ENCODE results near the gene MRPS7. TPM values are rescaled to one million over a fixed set of nuclear protein-coding genes. Genes with fewer than 3 reads are reported as not detected.
A peak's percentile ranks its signal among the peaks of the same experiment; 100 is the strongest.

The MRPS7 gene
- polyA plus RNA-seq, 2 of the 4 experiments (the other 2 are of a cell fraction) = 144 to 163 TPM

DNA sequence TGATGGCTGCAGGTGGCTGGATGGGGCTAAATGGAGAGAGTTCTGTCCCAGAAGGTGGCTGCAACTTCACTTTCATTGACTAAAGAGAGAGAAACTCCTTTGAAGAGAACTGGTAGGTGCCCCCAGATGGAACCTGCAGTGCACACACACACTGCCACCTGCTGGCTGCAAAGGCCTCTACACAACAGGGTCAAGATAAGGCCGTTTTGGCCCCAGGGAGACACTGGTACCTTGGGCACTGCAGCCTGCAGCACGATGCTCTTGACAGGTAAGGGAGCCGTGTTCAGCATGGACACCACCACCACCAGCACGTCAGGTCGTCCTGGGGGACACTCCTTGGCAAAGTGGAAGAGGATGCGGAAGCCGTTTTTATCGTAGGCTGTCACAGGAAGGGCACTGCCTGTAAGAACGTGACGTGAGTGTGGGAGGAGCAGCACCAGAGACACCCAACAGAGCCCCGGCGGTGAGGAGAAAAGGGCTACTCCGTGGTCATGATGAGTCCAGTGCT lies 22.9 kb upstream of the MRPS7 start:
- TF ChIP-seq NR3C1 (IDR thresholded peaks at IDR 0.05) (no peak), MAZ (IDR thresholded peaks at IDR 0.05; ENCODE audit: borderline replicate concordance, low read depth, low read length) (0 out of 2 replicates have a peak, but pooled peaks have one; percentile 25), HEYL (CRISPR knock-in tag; IDR thresholded peaks at IDR 0.05) (no peak), FOSB (CRISPR knock-in tag; IDR thresholded peaks at IDR 0.05) (no peak), ESRRA (IDR thresholded peaks at IDR 0.05; ENCODE audit: borderline replicate concordance, low read length) (no peak), ZNF302 (CRISPR knock-in tag; IDR thresholded peaks at IDR 0.05) (no peak), MAFK (IDR thresholded peaks at IDR 0.05; ENCODE audit: partially characterized antibody) (no peak), JUNB (IDR thresholded peaks at IDR 0.05) (no peak), POLR2A (IDR thresholded peaks at IDR 0.05; ENCODE audit: low read length) (no peak), RCOR1 (IDR thresholded peaks at IDR 0.05; ENCODE audit: low read depth, low read length) (no peak), NFE2L2 (conservative IDR thresholded peaks at IDR 0.05; ENCODE audit: low read length) (no peak), RAD21 (conservative IDR thresholded peaks at IDR 0.05 in 1 of 2, IDR thresholded peaks at IDR 0.05 in 1 of 2) (peak; percentile 57 to 64), EHF (CRISPR knock-in tag; IDR thresholded peaks at IDR 0.05) (no peak), PHF8 (IDR thresholded peaks at IDR 0.05; ENCODE audit: borderline replicate concordance, low read depth) (no peak), HOXA7 (CRISPR knock-in tag; IDR thresholded peaks at IDR 0.05) (no peak), GATA3 (IDR thresholded peaks at IDR 0.05; ENCODE audit: borderline replicate concordance) (no peak), RFX5 (IDR thresholded peaks at IDR 0.05) (no peak), FOXS1 (CRISPR knock-in tag; IDR thresholded peaks at IDR 0.05) (no peak), EHMT2 (IDR thresholded peaks at IDR 0.05; ENCODE audit: low read depth) (no peak), ZFP36 (IDR thresholded peaks at IDR 0.05; ENCODE audit: borderline replicate concordance, partially characterized antibody) (no peak), KDM1A (IDR thresholded peaks at IDR 0.05; ENCODE audit: low read depth) (no peak), JUN (IDR thresholded peaks at IDR 0.05) (no peak), EP300 (IDR thresholded peaks at IDR 0.05) (no peak), SMC3 (IDR thresholded peaks at IDR 0.05) (peak; percentile 66)
- TF ChIP-seq, protein P1, sequence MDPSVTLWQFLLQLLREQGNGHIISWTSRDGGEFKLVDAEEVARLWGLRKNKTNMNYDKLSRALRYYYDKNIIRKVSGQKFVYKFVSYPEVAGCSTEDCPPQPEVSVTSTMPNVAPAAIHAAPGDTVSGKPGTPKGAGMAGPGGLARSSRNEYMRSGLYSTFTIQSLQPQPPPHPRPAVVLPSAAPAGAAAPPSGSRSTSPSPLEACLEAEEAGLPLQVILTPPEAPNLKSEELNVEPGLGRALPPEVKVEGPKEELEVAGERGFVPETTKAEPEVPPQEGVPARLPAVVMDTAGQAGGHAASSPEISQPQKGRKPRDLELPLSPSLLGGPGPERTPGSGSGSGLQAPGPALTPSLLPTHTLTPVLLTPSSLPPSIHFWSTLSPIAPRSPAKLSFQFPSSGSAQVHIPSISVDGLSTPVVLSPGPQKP (IDR thresholded peaks at IDR 0.05; ENCODE audit: low read depth, low read length) = no peak
- TF ChIP-seq, protein P2, sequence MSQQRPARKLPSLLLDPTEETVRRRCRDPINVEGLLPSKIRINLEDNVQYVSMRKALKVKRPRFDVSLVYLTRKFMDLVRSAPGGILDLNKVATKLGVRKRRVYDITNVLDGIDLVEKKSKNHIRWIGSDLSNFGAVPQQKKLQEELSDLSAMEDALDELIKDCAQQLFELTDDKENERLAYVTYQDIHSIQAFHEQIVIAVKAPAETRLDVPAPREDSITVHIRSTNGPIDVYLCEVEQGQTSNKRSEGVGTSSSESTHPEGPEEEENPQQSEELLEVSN (IDR thresholded peaks at IDR 0.05; ENCODE audit: borderline replicate concordance, low read depth) = no peak
- TF ChIP-seq, protein P3, sequence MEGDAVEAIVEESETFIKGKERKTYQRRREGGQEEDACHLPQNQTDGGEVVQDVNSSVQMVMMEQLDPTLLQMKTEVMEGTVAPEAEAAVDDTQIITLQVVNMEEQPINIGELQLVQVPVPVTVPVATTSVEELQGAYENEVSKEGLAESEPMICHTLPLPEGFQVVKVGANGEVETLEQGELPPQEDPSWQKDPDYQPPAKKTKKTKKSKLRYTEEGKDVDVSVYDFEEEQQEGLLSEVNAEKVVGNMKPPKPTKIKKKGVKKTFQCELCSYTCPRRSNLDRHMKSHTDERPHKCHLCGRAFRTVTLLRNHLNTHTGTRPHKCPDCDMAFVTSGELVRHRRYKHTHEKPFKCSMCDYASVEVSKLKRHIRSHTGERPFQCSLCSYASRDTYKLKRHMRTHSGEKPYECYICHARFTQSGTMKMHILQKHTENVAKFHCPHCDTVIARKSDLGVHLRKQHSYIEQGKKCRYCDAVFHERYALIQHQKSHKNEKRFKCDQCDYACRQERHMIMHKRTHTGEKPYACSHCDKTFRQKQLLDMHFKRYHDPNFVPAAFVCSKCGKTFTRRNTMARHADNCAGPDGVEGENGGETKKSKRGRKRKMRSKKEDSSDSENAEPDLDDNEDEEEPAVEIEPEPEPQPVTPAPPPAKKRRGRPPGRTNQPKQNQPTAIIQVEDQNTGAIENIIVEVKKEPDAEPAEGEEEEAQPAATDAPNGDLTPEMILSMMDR (IDR thresholded peaks at IDR 0.05) = peak; percentile 92
- Histone ChIP-seq H3K9me3 (no peaks in the 10 kb centered on the region), H3K4me1 (0 out of 3 replicates have a peak, but pooled peaks cover 6% of the 10 kb centered on the region), H3K27ac (no peak overlapping the region), H3K4me3 (no peak overlapping the region), H3K4me2 (no peak overlapping the region)
- POLR2A ChIA-PET = no interaction called here
- CTCF ChIA-PET = interaction anchor here (0.6 to 9.8 kb wide), 33 partner anchors 10 to 358 kb away, joined by 3 to 223 read pairs (median 5); partner anchors contain the start of genes ARMC7, GGA3, MIF4GD and MRPS7
- WGBS (ENCODE audit: missing lambda C conversion rate) = 52% methylated on average over 13 of the region's 13 CpGs
- ATAC-seq (peak; percentile 71 to 84), DNase-seq (ENCODE audit: low read depth in 1 of 2, low spot score in 1 of 2) (peak; percentile 89 to 96), FAIRE-seq (no peak)
